GM18868 (cell line): ENCODE measurements around the gene MADCAM1.
"Not testable (repeated sequence)": the region's sequence is repeated elsewhere in the genome, so short reads cannot be mapped to it uniquely, and the experiment has no call there.

Source experiments
- ATAC-seq: cut with Tn5 transposase; IDR thresholded peaks from one replicate; pipeline ENCODE4 v1.9.1; 2021; ENCODE audit warnings: mild to moderate bottlenecking, moderate library complexity; ENCODE audit not compliant: unreplicated experiment

Gene MADCAM1

GRCh38 chr19:496112-496665 is at the start of gene MADCAM1:
Gene MADCAM1 (plus strand): TSS chr19:496486. CDS start chr19:496500, 14 bp downstream.
- no peak for ATAC-seq

- ATAC-seq, result no peak
These were observed 49.2 kb upstream of the MADCAM1 start for GRCh38 chr19:447064-447426.

GRCh38 chr19:447816-448560 is 48.3 kb upstream of the MADCAM1 start:
- no peak for ATAC-seq

- no peak for ATAC-seq
These were observed 46.4 kb upstream of the MADCAM1 start for GRCh38 chr19:449916-450315.

- ATAC-seq, result not testable (repeated sequence)
These were observed 45.3 kb upstream of the MADCAM1 start for GRCh38 chr19:450912-451481.

- no peak for ATAC-seq
These were observed 43.5 kb upstream of the MADCAM1 start for GRCh38 chr19:452829-453228.

GRCh38 chr19:453606-454005 is 42.7 kb upstream of the MADCAM1 start:
- no peak for ATAC-seq

GRCh38 chr19:455031-455705 is 41.1 kb upstream of the MADCAM1 start:
- ATAC-seq, result no peak

- no peak for ATAC-seq
These were observed 40.3 kb upstream of the MADCAM1 start for GRCh38 chr19:455851-456546.

GRCh38 chr19:456547-457110 is 39.7 kb upstream of the MADCAM1 start:
- no peak for ATAC-seq

GRCh38 chr19:457636-458035 is 38.6 kb upstream of the MADCAM1 start:
- no peak for ATAC-seq

GRCh38 chr19:458091-459042 is 37.9 kb upstream of the MADCAM1 start:
- ATAC-seq, result no peak

GRCh38 chr19:459724-460511 is 36.4 kb upstream of the MADCAM1 start:
- ATAC-seq, result no peak

GRCh38 chr19:460877-461720 is 35.2 kb upstream of the MADCAM1 start, which contains the start of gene SHC2:
Gene SHC2 (minus strand): TSS chr19:461033. CDS start chr19:460996, 37 bp downstream.
- no peak for ATAC-seq

- no peak for ATAC-seq
These were observed 34.4 kb upstream of the MADCAM1 start for GRCh38 chr19:461721-462551.

GRCh38 chr19:463483-464207 is 32.6 kb upstream of the MADCAM1 start:
- ATAC-seq, result no peak

- ATAC-seq, result no peak
These were observed 32.1 kb upstream of the MADCAM1 start for GRCh38 chr19:464208-464545.
